Measurements from ENCODE around the gene ANKRD36C. TPM values are rescaled to one million over a fixed set of nuclear protein-coding genes. Genes with fewer than 3 reads are reported as not detected.
"Not testable (repeated sequence)": the region's sequence is repeated elsewhere in the genome, so short reads cannot be mapped to it uniquely, and the experiment has no call there.

ANKRD36C gene
- total and polyA plus RNA-seq, 2 of the 4 experiments (the other 2 are of a cell fraction), result 2.2 to 27.1 TPM

- H3K36me3 ChIP-seq (ENCODE audit: control insufficient read depth, insufficient read depth, low read length); H4K91ac ChIP-seq (ENCODE audit: insufficient read depth, low read depth, low read length); H3K18ac ChIP-seq (ENCODE audit: low read depth, low read length); H3K56ac ChIP-seq (ENCODE audit: extremely low read depth, insufficient read depth, low read length); H2AK9ac ChIP-seq (replicated peaks; ENCODE audit: low read depth, low read length, poor library complexity); dilution Hi-C loops (cut with HindIII; ENCODE audit: low sequenced_read_pairs, unreplicated experiment); H3K79me1 ChIP-seq (ENCODE audit: low read depth in 1 of 2, low read length in 2 of 2); H2AFZ ChIP-seq (replicated peaks; ENCODE audit: low read length, poor library complexity); H3K4ac ChIP-seq (ENCODE audit: low read depth, low read length); H2AK5ac ChIP-seq (ENCODE audit: low read depth, low read length); POLR2A ChIA-PET (ENCODE audit: unreplicated experiment); H2BK15ac ChIP-seq (ENCODE audit: low read depth, low read length); ATAC-seq (ENCODE audit: low read depth); DNase-seq; H3K23ac ChIP-seq (ENCODE audit: low read depth, low read length); H2BK5ac ChIP-seq (ENCODE audit: low read depth, low read length, poor library complexity, severe bottlenecking); H3K4me2 ChIP-seq (ENCODE audit: low read depth, low read length); H4K20me1 ChIP-seq (ENCODE audit: insufficient read depth, low read length); H3K9me3 ChIP-seq (ENCODE audit: control insufficient read depth, insufficient read depth, low read length); H2BK20ac ChIP-seq (ENCODE audit: low read depth, low read length); H4K5ac ChIP-seq (ENCODE audit: low read depth, low read length); H3K27me3 ChIP-seq (ENCODE audit: control insufficient read depth, insufficient read depth, low read length); H3K27ac ChIP-seq (ENCODE audit: insufficient read depth, low read length); H3K14ac ChIP-seq (replicated peaks; ENCODE audit: low read depth, low read length); H3K4me1 ChIP-seq (ENCODE audit: control insufficient read depth, insufficient read depth, low read length); intact Hi-C loops (cut with micrococcal nuclease); CTCF ChIA-PET; H4K8ac ChIP-seq (ENCODE audit: low read depth in 2 of 2, low read length in 2 of 2); H2BK120ac ChIP-seq (ENCODE audit: low read depth, low read length); H3K9me1 ChIP-seq (ENCODE audit: insufficient read depth, low read length); BruUV-seq (replicated peaks); H3K4me3 ChIP-seq (ENCODE audit: insufficient read depth, low read depth, low read length); in situ Hi-C loops (cut with MboI; ENCODE audit: low sequenced_read_pairs); H3K9ac ChIP-seq (ENCODE audit: low read depth, low read length): not testable (repeated sequence)
These were observed 76.5 kb downstream of the ANKRD36C start for GRCh38 chr2:95915131-95915530.
